ENCODE data around the gene LRP1B. TPM values are rescaled to one million over a fixed set of nuclear protein-coding genes. Genes with fewer than 3 reads are reported as not detected.

The LRP1B gene
- total and polyA plus RNA-seq, 2 of the 8 experiments (the other 6 are each of a cell fraction or from before 2014, with no cell fraction given): 0.03 TPM; not detected in 1

GRCh38 chr2:142058149-142058548 is 72.7 kb downstream of the LRP1B start:
- H4K20me1 ChIP-seq (replicated peaks in 1 of 2; ENCODE audit: control insufficient read depth in 1 of 2, insufficient read depth in 2 of 2, low read length in 2 of 2): no peaks in the 10 kb centered on the region
- no peak overlapping the region for H4K91ac ChIP-seq (replicated peaks; ENCODE audit: insufficient read length, low read length)
- CTCF ChIA-PET (ENCODE audit: partially characterized antibody): no interaction called here
- no peak overlapping the region; a peak in 1 of 7 replicates for H3K9ac ChIP-seq (replicated peaks in 1 of 4; ENCODE audit: extremely low read depth in 1 of 4, low read depth in 3 of 4, low read length in 3 of 4)
- no peaks in the 10 kb centered on the region for H3K79me1 ChIP-seq (ENCODE audit: low read depth, low read length)
- H3K4me2 ChIP-seq (ENCODE audit: insufficient read depth in 1 of 2, low read depth in 2 of 2, low read length in 2 of 2): no peak overlapping the region
- no peak overlapping the region for H3K14ac ChIP-seq (ENCODE audit: insufficient read length)
- no peaks in the 10 kb centered on the region for H3K27me3 ChIP-seq (replicated peaks in 1 of 4; ENCODE audit: control insufficient read depth in 3 of 4, extremely low read depth in 1 of 4, insufficient read depth in 3 of 4, low read length in 3 of 4)
- no peak overlapping the region for H3K56ac ChIP-seq (replicated peaks; ENCODE audit: insufficient read length, low read depth, low read length)
- no peak overlapping the region; the same call in 1 of the 2 replicates for H2BK20ac ChIP-seq (ENCODE audit: low read length)
- POLR2A ChIA-PET (ENCODE audit: partially characterized antibody): no interaction called here
- H2AK5ac ChIP-seq (ENCODE audit: low read depth, low read length): no peak overlapping the region
- H3K4me3 ChIP-seq (ENCODE audit: extremely low read depth in 1 of 4, insufficient read depth in 2 of 4, low read depth in 3 of 4, low read length in 4 of 4): no peak overlapping the region
- no peak overlapping the region for H3K4ac ChIP-seq (replicated peaks; ENCODE audit: insufficient read length, low read depth, low read length)
- H3K23ac ChIP-seq (ENCODE audit: insufficient read length): no peak overlapping the region
- no peaks in the 10 kb centered on the region for H3K79me2 ChIP-seq (ENCODE audit: control insufficient read depth in 1 of 2, insufficient read depth in 2 of 2, low read length in 2 of 2)
- no peak overlapping the region for H2BK12ac ChIP-seq (ENCODE audit: low read depth, low read length)
- no peak overlapping the region for H4K5ac ChIP-seq (ENCODE audit: insufficient read length, low read depth, low read length)
- H3K18ac ChIP-seq (ENCODE audit: extremely low read depth, low read length): no peak overlapping the region
- no peak overlapping the region for H3K27ac ChIP-seq (ENCODE audit: low read depth, low read length)
- no peak overlapping the region for H2AFZ ChIP-seq (ENCODE audit: low read length)
- H2BK5ac ChIP-seq (ENCODE audit: low read depth, low read length): no peak overlapping the region
- no peak overlapping the region for H2BK120ac ChIP-seq (replicated peaks; ENCODE audit: low read depth, low read length)
- H3K23me2 ChIP-seq (ENCODE audit: low read depth, low read length): no peaks in the 10 kb centered on the region
- H3K9me3 ChIP-seq (ENCODE audit: insufficient read depth in 2 of 2, low read depth in 1 of 2, low read length in 1 of 2): no peaks in the 10 kb centered on the region
- H2BK15ac ChIP-seq (ENCODE audit: low read length): no peak overlapping the region
- no peak for FAIRE-seq
- H4K8ac ChIP-seq (ENCODE audit: extremely low read depth, insufficient read depth, low read length): no peak overlapping the region
- H3K36me3 ChIP-seq (ENCODE audit: control insufficient read depth in 2 of 4, insufficient read depth in 4 of 4, low read length in 3 of 4): no peaks in the 10 kb centered on the region
- no peak for DNase-seq (ENCODE audit: low read depth in 1 of 2, low spot score in 2 of 2)
- H3K4me1 ChIP-seq (replicated peaks in 1 of 4; ENCODE audit: control insufficient read depth in 3 of 4, insufficient read depth in 4 of 4, low read length in 3 of 4): no peaks in the 10 kb centered on the region
- 91% methylated on average over 4 of the region's 4 CpGs; no CpG with 5 or more reads in 1 of the 2 experiments for WGBS, 2 experiments (ENCODE audit: extremely low coverage in 1 of 2, insufficient coverage in 1 of 2, insufficient read length in 1 of 2, insufficient replicate concordance in 2 of 2, low coverage in 1 of 2, low lambda C conversion rate in 2 of 2, missing lambda C conversion rate in 1 of 2)
- TF ChIP-seq SIRT6 (IDR thresholded peaks at IDR 0.05; ENCODE audit: low read length): no peak

All from H1 (cell line).